Measurements from ENCODE around the gene SPPL2B. TPM values are rescaled to one million over a fixed set of nuclear protein-coding genes. Genes with fewer than 3 reads are reported as not detected.

Gene SPPL2B
- polyA plus RNA-seq, 3 donors, result 5.7 to 64.9 (median 8.7) TPM

- H3K27ac ChIP-seq (ENCODE audit: low read depth in 1 of 2, low read length in 2 of 2), result no peak overlapping the region
- no peaks in the 10 kb centered on the region for H4K20me1 ChIP-seq (ENCODE audit: insufficient read depth, low read length)
- no peak overlapping the region for H3K4me3 ChIP-seq (replicated peaks in 1 of 3; ENCODE audit: low read depth in 2 of 3, low read length in 3 of 3)
- H2AFZ ChIP-seq (ENCODE audit: insufficient read depth, low read depth, low read length, poor library complexity, severe bottlenecking), result no peak overlapping the region
- H3K9me3 Mint-ChIP-seq, result peaks cover 3 to 15% (median 9%) of the 10 kb centered on the region in 7 donors
- no peaks in the 10 kb centered on the region for H3K79me2 ChIP-seq (ENCODE audit: insufficient read depth, low read length)
- H3K36me3 Mint-ChIP-seq, result no peaks in the 10 kb centered on the region
- H3K27ac Mint-ChIP-seq, result peak overlapping the region in 1 of 7 donors; percentile 1
- no peak overlapping the region for H3K4me2 ChIP-seq (replicated peaks; ENCODE audit: extremely low read depth, low read length, poor library complexity, severe bottlenecking)
- H3K9me3 ChIP-seq (replicated peaks in 1 of 2; ENCODE audit: control insufficient read depth in 1 of 2, insufficient read depth in 1 of 2, low read length in 2 of 2), result peaks cover 0 to 6% of the 10 kb centered on the region in 2 donors
- DNase-seq, result no peak
- peaks cover 16 to 35% (median 29%) of the 10 kb centered on the region in 3 donors for H3K27me3 Mint-ChIP-seq (ENCODE audit: low read depth in 3 of 3)
- 94% methylated on average over 9 of the region's 11 CpGs for WGBS (ENCODE audit: insufficient coverage)
- H3K36me3 ChIP-seq (replicated peaks in 1 of 2; ENCODE audit: control insufficient read depth in 1 of 2, insufficient read depth in 2 of 2, low read length in 2 of 2), result no peaks in the 10 kb centered on the region
- H3K9ac ChIP-seq (ENCODE audit: insufficient read depth, low read length, poor library complexity, severe bottlenecking), result no peak overlapping the region
- H3K4me1 ChIP-seq (ENCODE audit: control insufficient read depth in 1 of 2, insufficient read depth in 2 of 2, low read length in 2 of 2), result no peaks in the 10 kb centered on the region
- H3K27me3 ChIP-seq (ENCODE audit: control insufficient read depth in 2 of 2, insufficient read depth in 2 of 2, low read length in 2 of 2), result peaks cover 0 to 3% of the 10 kb centered on the region in 2 donors
- intact Hi-C loops (cut with micrococcal nuclease), result no loop called here
- peak overlapping the region in 1 of 2 donors; percentile 24 for H3K4me3 Mint-ChIP-seq
- TF ChIP-seq CTCF (IDR thresholded peaks at IDR 0.05), result no peak
- H3K4me1 Mint-ChIP-seq, result no peaks in the 10 kb centered on the region
Measured at GRCh38 chr19:2372076-2372612, 43.7 kb downstream of the SPPL2B start.

GRCh38 chr19:2374808-2375207 is 46.3 kb downstream of the SPPL2B start:
- Histone ChIP-seq H4K20me1 (ENCODE audit: insufficient read depth, low read length) (no peaks in the 10 kb centered on the region), H2AFZ (ENCODE audit: insufficient read depth, low read depth, low read length, poor library complexity, severe bottlenecking) (no peak overlapping the region), H3K27me3 (ENCODE audit: control insufficient read depth in 2 of 2, insufficient read depth in 2 of 2, low read length in 2 of 2) (peaks cover 0 to 3% of the 10 kb centered on the region in 2 donors), H3K4me3 (replicated peaks in 1 of 3; ENCODE audit: low read depth in 2 of 3, low read length in 3 of 3) (no peak overlapping the region), H3K27ac (ENCODE audit: low read depth in 1 of 2, low read length in 2 of 2) (no peak overlapping the region), H3K79me2 (ENCODE audit: insufficient read depth, low read length) (no peaks in the 10 kb centered on the region), H3K4me1 (ENCODE audit: control insufficient read depth in 1 of 2, insufficient read depth in 2 of 2, low read length in 2 of 2) (no peaks in the 10 kb centered on the region), H3K4me2 (replicated peaks; ENCODE audit: extremely low read depth, low read length, poor library complexity, severe bottlenecking) (no peak overlapping the region), H3K9ac (ENCODE audit: insufficient read depth, low read length, poor library complexity, severe bottlenecking) (no peak overlapping the region), H3K36me3 (replicated peaks in 1 of 2; ENCODE audit: control insufficient read depth in 1 of 2, insufficient read depth in 2 of 2, low read length in 2 of 2) (no peaks in the 10 kb centered on the region), H3K9me3 (replicated peaks in 1 of 2; ENCODE audit: control insufficient read depth in 1 of 2, insufficient read depth in 1 of 2, low read length in 2 of 2) (peaks cover 2 to 22% of the 10 kb centered on the region in 2 donors)
- Mint-ChIP-seq H3K36me3 (peaks cover 0 to 4% of the 10 kb centered on the region in 2 donors), H3K4me3 (no peak overlapping the region), H3K27me3 (ENCODE audit: low read depth in 3 of 3) (peaks cover 15 to 28% (median 22%) of the 10 kb centered on the region in 3 donors), H3K9me3 (peaks cover 14 to 36% (median 24%) of the 10 kb centered on the region in 7 donors), H3K4me1 (peaks cover 2% of the 10 kb centered on the region), H3K27ac (no peak overlapping the region)
- WGBS (ENCODE audit: insufficient coverage), result 91% methylated on average over 5 of the region's 13 CpGs
- DNase-seq, result no peak
- intact Hi-C loops (cut with micrococcal nuclease), result no loop called here
- no peak for TF ChIP-seq CTCF (IDR thresholded peaks at IDR 0.05)

All from CD14-positive monocyte (primary cell).